HG02938 (cell line): ENCODE measurements around the gene PRDM2.

Experiments used
- ATAC-seq: cut with Tn5 transposase; IDR thresholded peaks from one replicate; pipeline ENCODE4 v1.9.1; 2021; ENCODE audit warnings: mild to moderate bottlenecking, moderate library complexity; ENCODE audit not compliant: unreplicated experiment

PRDM2 gene

GRCh38 chr1:13760921-13761320, 60.9 kb downstream of the PRDM2 start:
- ATAC-seq = no peak

DNA sequence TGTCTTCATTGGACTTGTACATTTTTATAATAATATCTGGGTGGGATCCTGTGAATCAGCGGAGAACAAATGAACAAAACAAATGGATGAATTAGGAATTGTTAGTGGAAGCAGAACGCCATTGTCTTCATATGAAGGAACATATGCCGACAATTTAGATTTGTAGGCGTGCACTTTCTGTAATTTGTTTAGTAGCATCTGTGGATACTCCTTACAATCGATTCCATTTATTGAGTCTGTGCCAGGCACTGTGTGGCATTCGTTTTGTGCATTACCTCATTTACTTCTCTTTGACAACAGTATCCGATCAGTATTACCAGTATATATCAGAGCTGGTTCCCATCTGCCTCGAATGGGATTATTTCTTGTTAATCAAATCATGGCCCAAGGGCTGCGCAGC, 61.9 kb downstream of the PRDM2 start:
- no peak for ATAC-seq

- ATAC-seq = no peak
Observed at GRCh38 chr1:13762642-13763041, 62.7 kb downstream of the PRDM2 start.

GRCh38 chr1:13763222-13763621, 63.2 kb downstream of the PRDM2 start:
- ATAC-seq = no peak

DNA sequence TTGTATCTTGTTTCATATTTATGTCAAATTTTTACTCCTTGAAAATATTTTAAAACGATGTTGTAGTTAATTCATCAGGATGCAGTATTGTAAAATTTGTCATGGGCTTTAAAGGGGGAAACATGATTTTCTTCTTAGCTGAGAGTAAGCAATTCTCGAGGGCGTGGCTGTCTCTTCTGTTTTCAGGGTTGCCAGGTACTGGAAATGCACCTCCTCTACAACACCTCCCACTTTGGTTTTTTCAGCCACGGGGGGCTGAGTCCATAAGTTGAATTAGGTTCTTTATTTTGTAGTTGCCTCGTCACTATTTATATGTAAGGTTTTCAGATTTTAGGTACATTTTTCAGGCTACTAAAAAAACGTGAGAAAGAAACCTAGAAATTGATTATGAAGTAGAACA, 64.0 kb downstream of the PRDM2 start:
- ATAC-seq = no peak

DNA sequence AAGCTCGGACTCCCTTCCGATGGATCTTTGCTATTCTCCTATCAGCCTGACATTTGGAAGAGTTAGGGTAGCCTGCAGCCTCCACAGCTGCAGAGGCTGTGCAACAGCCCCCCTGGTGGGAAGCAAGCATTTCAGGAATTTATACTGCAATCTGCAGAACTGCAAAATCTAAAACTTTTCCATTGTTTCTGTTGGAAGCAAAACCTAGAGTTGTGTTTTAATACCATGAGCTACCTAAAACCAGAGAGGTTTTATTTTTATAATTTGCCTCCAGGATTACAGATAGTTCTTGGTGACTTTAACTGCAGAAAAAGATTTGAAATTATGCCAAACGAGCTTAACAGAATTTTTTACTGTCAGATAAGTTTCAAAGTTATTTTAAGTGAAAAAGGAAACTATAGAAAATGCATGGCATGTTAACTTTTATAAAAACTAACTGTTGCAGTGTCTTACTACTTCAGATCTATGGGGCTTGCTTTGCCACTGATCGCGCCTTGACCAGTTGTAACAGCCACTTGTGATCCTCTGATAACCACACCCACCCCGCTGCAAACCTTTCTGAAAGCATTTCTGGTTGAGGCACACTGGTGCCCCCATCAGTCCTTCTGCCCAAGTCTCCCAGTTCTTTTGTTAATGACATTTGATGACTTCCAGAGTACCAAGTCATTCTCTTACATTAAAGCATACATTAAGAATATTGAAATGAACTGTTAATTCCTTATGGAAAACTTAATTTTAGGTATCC, 64.8 kb downstream of the PRDM2 start:
- ATAC-seq = no peak

GRCh38 chr1:13766592-13767564, 66.9 kb downstream of the PRDM2 start:
- no peak for ATAC-seq

- no peak for ATAC-seq
Observed at GRCh38 chr1:13769212-13769611, 69.2 kb downstream of the PRDM2 start.

- no peak for ATAC-seq
Observed at GRCh38 chr1:13769830-13770229, 69.8 kb downstream of the PRDM2 start.

- no peak for ATAC-seq
Observed at GRCh38 chr1:13770743-13771142, 70.8 kb downstream of the PRDM2 start.

DNA sequence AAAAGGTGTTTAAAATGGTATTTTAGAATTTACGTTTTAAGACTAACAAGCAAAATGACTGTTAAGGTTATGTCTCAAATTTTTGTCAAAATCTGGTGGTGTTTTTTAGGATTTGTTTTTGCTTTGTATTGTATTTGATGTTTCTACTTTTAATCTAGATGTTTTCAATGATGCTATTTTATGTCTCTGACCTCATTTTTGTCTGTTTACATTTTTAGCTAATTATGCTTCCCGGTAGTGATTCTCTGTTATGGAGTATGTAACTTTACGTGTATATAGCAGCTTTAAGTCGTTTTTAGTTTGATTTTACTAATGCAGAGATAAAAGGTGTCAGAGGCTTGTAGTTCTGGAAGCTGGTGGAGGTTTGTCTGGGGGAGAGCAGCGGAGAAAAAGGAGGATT, 71.8 kb downstream of the PRDM2 start:
- ATAC-seq = no peak

- no peak for ATAC-seq
Observed at GRCh38 chr1:13772271-13772670, 72.3 kb downstream of the PRDM2 start.

- ATAC-seq = no peak
Observed at GRCh38 chr1:13774121-13774520, 74.1 kb downstream of the PRDM2 start.

DNA sequence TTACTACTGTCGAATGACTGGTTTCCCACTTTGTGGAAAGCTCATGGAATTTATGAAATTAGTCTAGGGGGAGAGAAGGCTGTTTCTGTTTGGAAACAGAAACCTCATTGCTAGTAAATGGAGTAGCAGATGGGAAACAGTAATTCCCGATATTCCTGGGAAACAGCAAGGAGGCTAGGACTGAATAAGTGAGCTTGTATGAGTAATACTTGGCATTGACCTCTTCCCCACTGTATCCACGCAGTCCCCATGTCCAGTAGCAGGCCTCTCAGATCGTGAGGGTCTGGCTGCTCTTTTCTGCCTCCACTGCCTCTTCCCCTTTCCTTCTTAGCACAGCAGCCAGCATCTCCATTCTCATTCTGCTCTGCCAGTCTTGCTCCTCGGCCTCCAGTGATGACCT, 75.5 kb downstream of the PRDM2 start:
- ATAC-seq = no peak

DNA sequence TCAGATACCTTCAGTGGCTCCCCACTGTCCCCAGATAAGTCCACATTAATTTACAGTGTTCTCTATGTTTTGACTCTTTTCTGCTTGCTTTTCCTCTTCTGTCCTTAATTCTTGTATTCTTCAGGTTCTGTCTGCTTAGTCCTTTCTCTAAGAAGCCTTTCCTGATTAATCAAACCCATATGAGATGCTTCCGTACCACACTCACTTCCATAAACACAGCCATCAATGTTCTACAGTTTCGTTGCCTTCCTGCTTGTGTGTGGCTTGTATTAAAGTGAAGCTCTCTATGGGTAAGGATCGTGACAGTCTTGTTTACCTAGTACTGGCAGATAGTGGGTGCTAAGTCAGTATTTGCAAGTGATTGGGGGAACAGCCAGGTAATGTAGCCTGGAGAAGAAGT, 75.9 kb downstream of the PRDM2 start:
- no peak for ATAC-seq

- ATAC-seq = no peak
Observed at GRCh38 chr1:13778431-13778830, 78.4 kb downstream of the PRDM2 start.

GRCh38 chr1:13779930-13780329, 79.9 kb downstream of the PRDM2 start:
- no peak for ATAC-seq

DNA sequence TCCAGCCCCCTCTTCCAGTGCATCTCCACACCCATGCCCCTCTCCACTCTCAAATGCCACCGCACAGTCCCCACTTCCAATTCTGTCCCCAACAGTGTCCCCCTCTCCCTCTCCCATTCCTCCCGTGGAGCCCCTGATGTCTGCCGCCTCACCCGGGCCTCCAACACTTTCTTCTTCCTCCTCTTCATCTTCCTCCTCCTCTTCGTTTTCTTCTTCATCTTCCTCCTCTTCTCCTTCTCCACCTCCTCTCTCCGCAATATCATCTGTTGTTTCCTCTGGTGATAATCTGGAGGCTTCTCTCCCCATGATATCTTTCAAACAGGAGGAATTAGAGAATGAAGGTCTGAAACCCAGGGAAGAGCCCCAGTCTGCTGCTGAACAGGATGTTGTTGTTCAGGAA, 80.8 kb downstream of the PRDM2 start:
- ATAC-seq = no peak

DNA sequence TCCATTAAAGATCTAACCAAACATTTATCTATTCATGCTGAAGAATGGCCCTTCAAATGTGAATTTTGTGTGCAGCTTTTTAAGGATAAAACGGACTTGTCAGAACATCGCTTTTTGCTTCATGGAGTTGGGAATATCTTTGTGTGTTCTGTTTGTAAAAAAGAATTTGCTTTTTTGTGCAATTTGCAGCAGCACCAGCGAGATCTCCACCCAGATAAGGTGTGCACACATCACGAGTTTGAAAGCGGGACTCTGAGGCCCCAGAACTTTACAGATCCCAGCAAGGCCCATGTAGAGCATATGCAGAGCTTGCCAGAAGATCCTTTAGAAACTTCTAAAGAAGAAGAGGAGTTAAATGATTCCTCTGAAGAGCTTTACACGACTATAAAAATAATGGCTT, 81.2 kb downstream of the PRDM2 start:
- no peak for ATAC-seq

DNA sequence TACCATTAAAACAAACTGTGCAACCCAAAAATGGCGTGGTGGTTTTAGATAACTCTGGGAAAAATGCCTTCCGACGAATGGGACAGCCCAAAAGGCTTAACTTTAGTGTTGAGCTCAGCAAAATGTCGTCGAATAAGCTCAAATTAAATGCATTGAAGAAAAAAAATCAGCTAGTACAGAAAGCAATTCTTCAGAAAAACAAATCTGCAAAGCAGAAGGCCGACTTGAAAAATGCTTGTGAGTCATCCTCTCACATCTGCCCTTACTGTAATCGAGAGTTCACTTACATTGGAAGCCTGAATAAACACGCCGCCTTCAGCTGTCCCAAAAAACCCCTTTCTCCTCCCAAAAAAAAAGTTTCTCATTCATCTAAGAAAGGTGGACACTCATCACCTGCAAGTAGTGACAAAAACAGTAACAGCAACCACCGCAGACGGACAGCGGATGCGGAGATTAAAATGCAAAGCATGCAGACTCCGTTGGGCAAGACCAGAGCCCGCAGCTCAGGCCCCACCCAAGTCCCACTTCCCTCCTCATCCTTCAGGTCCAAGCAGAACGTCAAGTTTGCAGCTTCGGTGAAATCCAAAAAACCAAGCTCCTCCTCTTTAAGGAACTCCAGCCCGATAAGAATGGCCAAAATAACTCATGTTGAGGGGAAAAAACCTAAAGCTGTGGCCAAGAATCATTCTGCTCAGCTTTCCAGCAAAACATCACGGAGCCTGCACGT, 82.1 kb downstream of the PRDM2 start:
- no peak for ATAC-seq

GRCh38 chr1:13782634-13783360, 82.8 kb downstream of the PRDM2 start:
- no peak for ATAC-seq
